Astrocyte of the spinal cord (primary cell): ENCODE data around the gene SERPINB12.

ENCODE experiments used
- DNase-seq: peaks from one replicate; pipeline ENCODE4 v3.0.0; 2011; ENCODE audit warnings: low read depth, low spot score
- H3K4me3 ChIP-seq: 2 replicates; pipeline ENCODE4 v1.5.1; 2011; ENCODE audit warnings: low read depth, mild to moderate bottlenecking, low read length, moderate library complexity
- CTCF ChIP-seq: IDR thresholded peaks from 2 replicates; pipeline ENCODE4 v1.5.1; 2012; ENCODE audit warnings: low read depth, mild to moderate bottlenecking, low read length, inconsistent platforms
- in situ Hi-C: cut with HindIII; loops from 2 replicates; pipeline ENCODE4 v1.10.0; 2017; ENCODE audit warnings: low sequenced_read_pairs

The SERPINB12 gene

GRCh38 chr18:63586966-63587365 lies 44.8 kb downstream of the SERPINB12 start, which contains the start of gene SERPINB13:
Gene SERPINB13, plus strand, starts transcription at chr18:63587343. Its CDS starts 1,325 bp downstream, at chr18:63588668.
- in situ Hi-C loops: no loop called here
- DNase-seq: no peak
- no peak within 1 kb of the TSS for H3K4me3 ChIP-seq
- TF ChIP-seq CTCF: no peak

GRCh38 chr18:63588909-63589308 lies 46.7 kb downstream of the SERPINB12 start:
- H3K4me3 ChIP-seq: no peak overlapping the region
- in situ Hi-C loops: no loop called here
- TF ChIP-seq CTCF: no peak
- DNase-seq: no peak

GRCh38 chr18:63590373-63590772 lies 48.2 kb downstream of the SERPINB12 start:
- in situ Hi-C loops: no loop called here
- no peak for TF ChIP-seq CTCF
- no peak overlapping the region for H3K4me3 ChIP-seq
- DNase-seq: no peak

- in situ Hi-C loops: no loop called here
- DNase-seq: no peak
- TF ChIP-seq CTCF: no peak
- H3K4me3 ChIP-seq: no peak overlapping the region
Measured at GRCh38 chr18:63590966-63591695, 49.0 kb downstream of the SERPINB12 start.

- no peak overlapping the region for H3K4me3 ChIP-seq
- DNase-seq: no peak
- in situ Hi-C loops: no loop called here
- TF ChIP-seq CTCF: no peak
Measured at GRCh38 chr18:63591725-63592124, 49.6 kb downstream of the SERPINB12 start.

- in situ Hi-C loops: no loop called here
- H3K4me3 ChIP-seq: no peak overlapping the region
- TF ChIP-seq CTCF: no peak
- no peak for DNase-seq
Measured at GRCh38 chr18:63592471-63592870, 50.3 kb downstream of the SERPINB12 start.
